Bronchial epithelial cell (primary cell): Measurements from ENCODE around the gene VPS29. TPM values are rescaled to one million over a fixed set of nuclear protein-coding genes. Genes with fewer than 3 reads are reported as not detected.

Source experiments
- DNase-seq: peaks from one replicate; pipeline ENCODE4 v3.0.0-alpha.2; 2010; ENCODE audit warnings: low read depth
- FAIRE-seq: peaks from 2 replicates; lab custom pipeline; 2011; peaks lifted over from hg19 to GRCh38; lab: Jason Lieb, UNC
- H3K27me3 ChIP-seq: 2 replicates; pipeline ENCODE4 v1.5.1; 2011; ENCODE audit warnings: low read length; ENCODE audit not compliant: control insufficient read depth, insufficient read depth
- H3K36me3 ChIP-seq: 2 replicates; pipeline ENCODE4 v1.5.1; 2011; ENCODE audit warnings: low read length; ENCODE audit not compliant: control insufficient read depth, insufficient read depth
- H3K4me3 ChIP-seq: 2 replicates; pipeline ENCODE4 v1.5.1; 2011; ENCODE audit warnings: mild to moderate bottlenecking, low read depth, low read length, control low read depth
- total RNA-seq: library from RNA; depleted of rRNA; stranded (reverse); fragments of >200 nt; gene quantifications from 2 replicates; pipeline ENCODE4 v1.2.1, GENCODE V29; 2014
- TF ChIP-seq, protein P1 (sequence below): IDR thresholded peaks from 2 replicates; pipeline ENCODE4 v1.5.1; 2011; ENCODE audit warnings: mild to moderate bottlenecking, moderate library complexity, low read length, control low read depth, inconsistent platforms; ENCODE audit not compliant: insufficient read depth, severe bottlenecking

Gene VPS29
- total RNA-seq, result 46.5 and 55.3 TPM in 2 replicates

GRCh38 chr12:110501752-110502738 lies at the start of gene VPS29, which contains the start of gene RAD9B:
TSS of gene VPS29 (minus strand) at chr12:110502111. CDS start at chr12:110502051, 60 bp downstream.
TSS of gene RAD9B (plus strand) at chr12:110502331. CDS start at chr12:110502338, 7 bp downstream.
- Histone ChIP-seq H3K4me3 (peak within 1 kb of the TSS; percentile 70), H3K27me3 (no peaks in the 10 kb centered on the region), H3K36me3 (no peaks in the 10 kb centered on the region)
- TF ChIP-seq, protein P1, sequence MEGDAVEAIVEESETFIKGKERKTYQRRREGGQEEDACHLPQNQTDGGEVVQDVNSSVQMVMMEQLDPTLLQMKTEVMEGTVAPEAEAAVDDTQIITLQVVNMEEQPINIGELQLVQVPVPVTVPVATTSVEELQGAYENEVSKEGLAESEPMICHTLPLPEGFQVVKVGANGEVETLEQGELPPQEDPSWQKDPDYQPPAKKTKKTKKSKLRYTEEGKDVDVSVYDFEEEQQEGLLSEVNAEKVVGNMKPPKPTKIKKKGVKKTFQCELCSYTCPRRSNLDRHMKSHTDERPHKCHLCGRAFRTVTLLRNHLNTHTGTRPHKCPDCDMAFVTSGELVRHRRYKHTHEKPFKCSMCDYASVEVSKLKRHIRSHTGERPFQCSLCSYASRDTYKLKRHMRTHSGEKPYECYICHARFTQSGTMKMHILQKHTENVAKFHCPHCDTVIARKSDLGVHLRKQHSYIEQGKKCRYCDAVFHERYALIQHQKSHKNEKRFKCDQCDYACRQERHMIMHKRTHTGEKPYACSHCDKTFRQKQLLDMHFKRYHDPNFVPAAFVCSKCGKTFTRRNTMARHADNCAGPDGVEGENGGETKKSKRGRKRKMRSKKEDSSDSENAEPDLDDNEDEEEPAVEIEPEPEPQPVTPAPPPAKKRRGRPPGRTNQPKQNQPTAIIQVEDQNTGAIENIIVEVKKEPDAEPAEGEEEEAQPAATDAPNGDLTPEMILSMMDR, result no peak
- peak; percentile 95 for DNase-seq
- no peak for FAIRE-seq

DNA sequence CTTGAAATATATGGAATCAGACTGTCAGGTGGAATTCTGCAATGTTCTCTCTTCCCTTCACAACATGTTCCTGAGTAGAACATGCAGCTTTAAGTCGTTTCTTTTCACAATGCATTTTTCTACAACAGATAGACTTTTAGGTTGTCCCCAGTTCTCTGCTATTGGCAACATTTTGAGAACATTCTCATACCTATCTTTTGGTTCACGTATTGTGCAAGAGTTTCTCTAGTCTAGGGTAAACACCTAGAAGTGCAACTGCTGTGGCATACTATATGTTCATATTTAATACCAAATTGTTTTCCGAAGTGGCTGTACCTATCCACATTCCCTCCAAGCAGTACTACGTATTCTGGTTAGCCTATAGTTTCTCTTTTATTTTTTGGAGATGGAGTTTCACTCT lies 49.1 kb upstream of the VPS29 start:
- DNase-seq (no peak), FAIRE-seq (no peak)
- H3K4me3 ChIP-seq, result no peak overlapping the region
- TF ChIP-seq, protein P1, result no peak
- no peaks in the 10 kb centered on the region for H3K27me3 ChIP-seq
- peaks cover 1% of the 10 kb centered on the region for H3K36me3 ChIP-seq

GRCh38 chr12:110549716-110550115 lies 47.8 kb upstream of the VPS29 start:
- FAIRE-seq, result no peak
- Histone ChIP-seq H3K36me3 (peaks cover 1% of the 10 kb centered on the region), H3K4me3 (no peak overlapping the region), H3K27me3 (no peaks in the 10 kb centered on the region)
- no peak for DNase-seq
- TF ChIP-seq, protein P1, result no peak

GRCh38 chr12:110548678-110549077 lies 46.8 kb upstream of the VPS29 start:
- H3K27me3 ChIP-seq, result no peaks in the 10 kb centered on the region
- TF ChIP-seq, protein P1, result no peak
- DNase-seq, result no peak
- H3K36me3 ChIP-seq, result peaks cover 1% of the 10 kb centered on the region
- H3K4me3 ChIP-seq, result no peak overlapping the region
- no peak for FAIRE-seq

GRCh38 chr12:110547090-110547489 lies 45.2 kb upstream of the VPS29 start:
- Histone ChIP-seq H3K27me3 (no peaks in the 10 kb centered on the region), H3K36me3 (peaks cover 1% of the 10 kb centered on the region), H3K4me3 (no peak overlapping the region)
- DNase-seq, result no peak
- no peak for FAIRE-seq
- TF ChIP-seq, protein P1, result no peak
